HG02970 (cell line): ENCODE data around the gene UBE2V1.
"Not testable (repeated sequence)": the region's sequence is repeated elsewhere in the genome, so short reads cannot be mapped to it uniquely, and the experiment has no call there.

Source experiments
- ATAC-seq: cut with Tn5 transposase; IDR thresholded peaks from one replicate; pipeline ENCODE4 v1.9.1; 2021; ENCODE audit warnings: mild to moderate bottlenecking, moderate library complexity, moderate number of reproducible peaks; ENCODE audit not compliant: unreplicated experiment, low FRiP score

Gene UBE2V1

DNA sequence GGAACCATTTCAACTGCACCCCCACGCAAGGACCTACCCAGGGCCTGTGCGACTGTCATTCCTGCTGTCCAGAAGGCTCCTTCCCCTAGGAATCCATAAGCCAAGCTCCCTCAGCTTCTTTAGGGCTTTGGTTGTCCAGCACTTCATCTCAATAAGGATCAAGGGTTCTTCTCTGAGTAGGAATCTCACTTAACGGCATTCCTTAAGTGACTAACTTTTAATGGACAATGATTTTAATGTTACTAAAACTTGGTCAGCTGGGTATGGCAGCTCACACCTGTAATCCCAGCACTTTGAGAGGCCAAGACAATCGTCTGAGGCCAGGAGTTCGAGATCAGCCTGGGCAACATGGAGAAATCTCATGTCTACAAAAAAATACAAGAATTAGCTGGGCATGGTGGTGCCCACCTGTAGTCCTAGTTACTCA, 13.4 kb downstream of the UBE2V1 start:
- no peak for ATAC-seq

GRCh38 chr20:50099113-50099512, 13.8 kb downstream of the UBE2V1 start:
- no peak for ATAC-seq

DNA sequence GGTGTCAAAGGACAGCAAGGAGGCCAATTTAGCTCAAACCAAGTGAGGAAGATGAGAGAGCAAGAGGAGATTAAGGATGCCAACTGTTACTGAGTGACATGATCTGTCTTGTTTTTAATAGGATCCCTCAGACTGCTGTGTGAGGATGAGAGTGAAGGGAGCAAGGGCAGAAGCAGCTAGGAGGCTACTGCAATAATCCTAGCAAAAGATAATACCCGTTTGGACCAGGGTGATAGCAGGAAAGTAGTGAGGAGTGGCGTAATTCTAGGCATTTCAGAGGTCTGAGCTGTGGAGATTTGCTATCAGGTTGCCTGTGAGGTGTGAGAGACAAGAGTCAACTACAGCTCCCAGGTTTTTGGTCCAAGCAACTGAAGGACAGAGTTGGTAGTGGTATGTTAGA, 14.7 kb downstream of the UBE2V1 start:
- ATAC-seq, result no peak

GRCh38 chr20:50097843-50098242, 15.1 kb downstream of the UBE2V1 start:
- ATAC-seq, result no peak

GRCh38 chr20:50096237-50096636, 16.7 kb downstream of the UBE2V1 start:
- ATAC-seq, result no peak

- no peak for ATAC-seq
Observed at GRCh38 chr20:50095476-50096078, 17.4 kb downstream of the UBE2V1 start.

GRCh38 chr20:50094522-50094921, 18.4 kb downstream of the UBE2V1 start:
- ATAC-seq, result no peak

GRCh38 chr20:50093240-50093639, 19.7 kb downstream of the UBE2V1 start:
- no peak for ATAC-seq

- no peak for ATAC-seq
Observed at GRCh38 chr20:50092436-50092835, 20.5 kb downstream of the UBE2V1 start.

DNA sequence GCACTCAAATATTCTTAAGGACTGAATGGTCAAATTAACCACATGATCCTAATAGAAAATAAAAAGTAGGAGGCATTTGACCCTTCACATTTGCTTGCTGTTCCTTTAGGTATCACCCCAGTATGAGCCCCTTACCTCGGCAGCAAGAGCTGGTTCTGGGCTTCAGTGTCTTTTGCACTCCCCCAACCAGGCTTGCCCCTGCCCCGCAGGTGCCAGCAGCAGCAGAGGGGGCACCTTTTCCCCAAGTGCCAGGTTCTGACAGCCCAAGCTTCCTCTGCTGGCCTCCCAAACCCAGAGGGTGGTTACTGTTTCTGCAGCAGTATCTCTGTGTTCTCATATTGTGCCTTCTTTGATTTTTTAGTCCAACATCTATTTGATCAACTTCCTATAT, 23.2 kb downstream of the UBE2V1 start:
- ATAC-seq, result no peak

DNA sequence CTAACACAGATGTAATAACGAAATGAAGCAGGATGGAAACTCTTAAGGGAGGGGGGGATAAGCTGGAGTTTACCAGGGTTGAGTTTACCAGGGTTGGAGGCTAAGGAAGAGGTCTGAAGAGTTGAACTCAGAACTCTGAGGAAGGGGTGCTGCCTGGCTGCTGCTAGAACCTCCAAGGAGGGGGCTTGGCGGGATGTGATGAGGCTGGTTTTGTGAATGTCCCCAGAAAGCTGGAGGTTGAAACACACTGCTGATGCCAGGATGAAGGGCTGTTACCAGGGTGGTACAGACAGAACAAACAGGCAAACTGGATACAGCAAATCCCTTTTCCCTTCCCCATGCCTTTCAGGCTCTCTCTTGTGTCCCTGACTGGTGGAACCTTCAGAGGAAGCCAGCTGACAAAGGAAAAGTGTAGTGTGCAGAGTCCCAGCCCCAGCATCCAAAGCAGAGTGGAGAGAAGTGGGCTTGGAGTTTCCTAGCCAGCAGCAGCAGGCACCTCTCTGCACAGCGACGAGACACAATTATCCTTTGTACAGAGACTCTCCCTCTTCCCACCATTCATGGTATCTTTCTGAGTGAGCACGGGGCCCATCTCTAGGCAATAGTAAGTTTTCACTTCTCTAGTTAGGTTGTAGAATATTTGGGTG, 23.7 kb downstream of the UBE2V1 start:
- no peak for ATAC-seq

- ATAC-seq, result no peak
Observed at GRCh38 chr20:50088022-50088421, 24.9 kb downstream of the UBE2V1 start.

GRCh38 chr20:50085481-50086365, 27.2 kb downstream of the UBE2V1 start:
- ATAC-seq, result no peak

GRCh38 chr20:50085146-50085480, 27.8 kb downstream of the UBE2V1 start:
- ATAC-seq, result no peak

GRCh38 chr20:50083034-50083433, 29.9 kb downstream of the UBE2V1 start:
- no peak for ATAC-seq

DNA sequence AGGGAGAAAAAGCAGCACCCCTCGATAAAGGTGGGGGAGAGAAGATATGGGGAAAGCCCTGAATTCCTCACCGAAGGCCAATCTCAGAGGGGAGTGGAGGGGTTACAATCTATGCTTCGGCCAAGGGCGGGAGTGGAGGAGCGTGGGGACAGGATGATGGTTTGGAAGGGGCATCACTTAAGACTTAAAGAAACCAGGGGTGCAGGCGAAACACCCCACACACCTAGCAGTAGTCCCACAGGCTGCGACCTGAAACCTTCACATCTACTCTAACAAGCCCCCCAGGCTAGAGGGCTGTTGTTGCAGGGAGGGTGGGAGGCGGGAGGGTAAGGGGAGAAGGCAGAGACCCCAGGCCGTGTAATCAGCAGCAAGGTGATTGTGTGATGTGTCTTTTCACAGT, 30.9 kb downstream of the UBE2V1 start:
- not testable (repeated sequence) for ATAC-seq

DNA sequence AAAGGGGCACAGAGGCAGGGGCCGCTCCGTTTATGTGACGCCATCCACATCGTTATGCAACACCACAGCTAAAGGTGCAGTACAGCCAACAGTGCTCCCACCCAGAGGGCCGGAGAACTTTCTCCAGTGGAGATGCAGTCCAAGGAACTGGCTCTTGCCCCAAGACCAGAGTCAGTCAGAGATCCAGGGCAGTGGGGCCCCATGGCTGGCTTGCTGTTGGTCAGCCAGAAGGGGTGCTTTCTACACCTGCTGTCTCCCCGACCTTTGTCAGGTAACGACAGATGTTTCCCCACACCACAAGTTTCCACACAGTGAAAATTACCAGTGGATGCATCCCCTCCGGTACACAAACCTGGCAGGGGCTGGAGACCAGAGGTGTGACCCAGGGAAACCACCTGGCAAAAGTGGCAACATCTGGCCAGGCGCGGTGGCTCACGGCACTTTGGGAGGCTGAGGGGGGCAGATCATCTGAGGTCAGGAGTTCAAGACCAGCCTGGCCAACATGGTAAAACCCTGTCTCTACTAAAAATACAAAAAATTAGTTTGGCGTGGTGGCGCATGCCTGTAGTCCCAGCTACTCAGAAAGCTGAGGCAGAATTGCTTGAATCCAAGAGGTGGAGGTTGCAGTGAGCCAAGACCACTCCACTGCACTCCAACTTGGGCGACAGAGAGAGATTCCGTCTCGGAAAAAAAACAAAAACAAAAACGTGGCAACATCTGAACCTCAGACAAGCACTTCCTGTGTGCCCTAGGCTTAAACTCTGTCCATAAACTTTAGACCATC, 34.9 kb downstream of the UBE2V1 start:
- no peak for ATAC-seq

GRCh38 chr20:50073500-50073899, 39.5 kb downstream of the UBE2V1 start:
- no peak for ATAC-seq

DNA sequence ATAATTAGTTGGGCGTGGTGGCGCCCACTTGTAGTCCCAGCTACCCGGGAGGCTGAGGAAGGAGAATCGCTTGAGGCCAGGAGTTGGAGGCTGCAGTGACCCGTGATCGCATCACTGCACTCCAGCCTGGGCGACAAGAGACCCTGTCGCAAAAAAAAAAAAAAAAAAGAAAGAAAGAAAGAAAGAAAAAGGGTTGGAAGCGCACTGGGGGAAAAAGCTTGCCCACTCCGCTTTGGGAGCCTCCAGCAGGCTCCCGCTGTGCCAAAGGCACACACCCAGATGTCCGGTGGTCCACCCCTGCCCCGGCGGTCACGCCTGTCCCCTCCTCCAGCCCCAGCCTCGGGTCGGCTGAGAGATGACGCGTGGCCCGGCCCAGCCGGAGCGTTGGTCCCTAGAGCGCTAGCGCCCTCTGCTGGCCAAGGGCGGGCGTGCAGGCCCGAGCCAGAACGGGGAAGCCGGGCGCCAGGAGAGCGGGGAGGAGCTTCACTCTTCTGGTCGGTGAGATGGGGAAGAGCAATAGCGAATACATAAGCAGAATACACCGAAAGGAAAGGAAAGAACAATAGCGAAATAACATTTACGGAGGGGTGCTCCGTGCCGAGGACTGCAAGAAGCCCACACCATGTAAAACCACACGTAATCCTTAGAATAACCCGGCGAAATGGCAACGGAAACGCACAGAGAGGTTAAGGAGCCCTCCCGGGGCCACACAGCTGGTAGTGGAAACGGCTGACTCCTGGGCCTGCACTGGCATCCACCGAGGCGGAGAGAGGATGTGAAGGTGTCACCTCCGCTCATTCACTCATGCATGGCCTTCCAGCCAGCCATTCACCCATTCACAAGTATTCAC, 41.7 kb downstream of the UBE2V1 start:
- peak; percentile 93 for ATAC-seq

- ATAC-seq, result no peak
Observed at GRCh38 chr20:50070361-50070760, 42.6 kb downstream of the UBE2V1 start.
